Peyer's patch (tissue), 4 donors: ENCODE data around the gene PTCRA. TPM values are rescaled to one million over a fixed set of nuclear protein-coding genes. Genes with fewer than 3 reads are reported as not detected.
"Not testable (repeated sequence)": the region's sequence is repeated elsewhere in the genome, so short reads cannot be mapped to it uniquely, and the experiment has no call there.

ENCODE experiments used
- DNase-seq, 3 donors: peaks; one replicate each; pipeline ENCODE4 v3.0.0-alpha.2; 2017 to 2019
- H3K27ac ChIP-seq, 4 donors: fragments of 200-600 bp; sonication (generic); one replicate each; pipeline ENCODE4 v1.5.1; 2016 to 2019
- H3K27me3 ChIP-seq, 2 donors: fragments of 200-600 bp; sonication (generic); one replicate each; pipeline ENCODE4 v1.5.1; 2019
- H3K36me3 ChIP-seq, 3 donors: fragments of 200-600 bp; sonication (generic); one replicate each; pipeline ENCODE4 v1.5.1; 2016 to 2019
- H3K4me1 ChIP-seq, 4 donors: fragments of 200-600 bp; sonication (generic); one replicate each; pipeline ENCODE4 v1.5.1; 2016 to 2019
- H3K4me3 ChIP-seq, 4 donors: fragments of 200-600 bp; sonication (generic); 1 replicate in 3 of 4; 2 replicates in 1 of 4; pipeline ENCODE4 v1.5.1; 2016 to 2019; ENCODE audit warnings: mild to moderate bottlenecking in 1 of 4
- H3K9me3 ChIP-seq, 4 donors: fragments of 200-600 bp; sonication (generic); one replicate each; pipeline ENCODE4 v1.5.1; 2016 to 2019; ENCODE audit warnings: mild to moderate bottlenecking in 1 of 4
- CTCF ChIP-seq, 6 experiments: fragments of 450-650 bp in 4 of 6; fragments of 200-600 bp in 2 of 6; sonication (generic) in 1 of 6; IDR thresholded peaks; one replicate each; pipeline ENCODE4 v1.5.1; 2017 to 2019; ENCODE audit warnings: antibody characterized with exemption in 6 of 6, mild to moderate bottlenecking in 3 of 6, moderate library complexity in 1 of 6
- POLR2A ChIP-seq, 2 donors: fragments of 450-650 bp; IDR thresholded peaks; one replicate each; pipeline ENCODE4 v1.5.1; 2017; ENCODE audit warnings: antibody characterized with exemption in 2 of 2, mild to moderate bottlenecking in 2 of 2, moderate library complexity in 2 of 2
- total RNA-seq, 4 donors: library from RNA; depleted of rRNA; stranded (reverse); fragments of >200 nt; gene quantifications; one replicate each; pipeline ENCODE4 v1.1.0, GENCODE V29; 2016

Gene PTCRA
- total RNA-seq, 4 donors from 2014 or later, result not detected

- no peak for TF ChIP-seq CTCF (IDR thresholded peaks at IDR 0.05)
- TF ChIP-seq POLR2A (IDR thresholded peaks at IDR 0.05), result no peak
Observed at GRCh38 chr6:42899871-42900270, 16.0 kb upstream of the PTCRA start.

GRCh38 chr6:42901538-42901957 lies 14.3 kb upstream of the PTCRA start:
- TF ChIP-seq CTCF (IDR thresholded peaks at IDR 0.05), result peak; percentile 77 to 96 (median 93)
- no peak for TF ChIP-seq POLR2A (IDR thresholded peaks at IDR 0.05)
- Histone ChIP-seq H3K36me3 (no peaks in the 10 kb centered on the region), H3K4me3 (no peak overlapping the region), H3K9me3 (no peaks in the 10 kb centered on the region), H3K27ac (no peak overlapping the region), H3K27me3 (no peaks in the 10 kb centered on the region), H3K4me1 (peaks cover 0 to 7% (median 0%) of the 10 kb centered on the region in 4 donors)
- DNase-seq, result peak in 2 of 3 donors; percentile 71 to 86

More at GRCh38 chr6:42899871-42900270, 16.0 kb upstream of the PTCRA start:
- Histone ChIP-seq H3K4me1 (peaks cover 0 to 7% (median 0%) of the 10 kb centered on the region in 4 donors), H3K36me3 (no peaks in the 10 kb centered on the region), H3K9me3 (no peaks in the 10 kb centered on the region), H3K27me3 (no peaks in the 10 kb centered on the region), H3K4me3 (no peak overlapping the region), H3K27ac (no peak overlapping the region)
- no peak for DNase-seq

GRCh38 chr6:42902429-42903263 lies 13.2 kb upstream of the PTCRA start:
- not testable (repeated sequence) for H3K4me3 ChIP-seq, H3K27ac ChIP-seq, DNase-seq, H3K9me3 ChIP-seq, H3K36me3 ChIP-seq, H3K27me3 ChIP-seq, H3K4me1 ChIP-seq

- Histone ChIP-seq H3K9me3 (no peaks in the 10 kb centered on the region), H3K27me3 (no peaks in the 10 kb centered on the region), H3K4me3 (no peak overlapping the region), H3K36me3 (no peaks in the 10 kb centered on the region), H3K4me1 (peaks cover 0 to 7% (median 0%) of the 10 kb centered on the region in 4 donors), H3K27ac (no peak overlapping the region)
- no peak for TF ChIP-seq CTCF (IDR thresholded peaks at IDR 0.05)
- no peak for TF ChIP-seq POLR2A (IDR thresholded peaks at IDR 0.05)
- DNase-seq, result no peak
Observed at GRCh38 chr6:42904467-42904866, 11.4 kb upstream of the PTCRA start.

GRCh38 chr6:42907336-42907735 lies 8.5 kb upstream of the PTCRA start:
- Histone ChIP-seq H3K4me1 (peaks cover 0 to 5% (median 0%) of the 10 kb centered on the region in 4 donors), H3K9me3 (no peaks in the 10 kb centered on the region), H3K4me3 (no peak overlapping the region), H3K36me3 (no peaks in the 10 kb centered on the region), H3K27ac (no peak overlapping the region), H3K27me3 (no peaks in the 10 kb centered on the region)
- TF ChIP-seq POLR2A (IDR thresholded peaks at IDR 0.05) (no peak), CTCF (IDR thresholded peaks at IDR 0.05) (no peak)
- no peak for DNase-seq

- Histone ChIP-seq H3K36me3 (no peaks in the 10 kb centered on the region), H3K27me3 (no peaks in the 10 kb centered on the region), H3K27ac (no peak overlapping the region), H3K4me1 (peaks cover 0 to 5% (median 0%) of the 10 kb centered on the region in 4 donors), H3K4me3 (no peak overlapping the region), H3K9me3 (no peaks in the 10 kb centered on the region)
- no peak for TF ChIP-seq CTCF (IDR thresholded peaks at IDR 0.05)
- TF ChIP-seq POLR2A (IDR thresholded peaks at IDR 0.05), result no peak
- no peak for DNase-seq
Observed at GRCh38 chr6:42909835-42910234, 6.0 kb upstream of the PTCRA start.
